Measurements from ENCODE around the gene CD68.

The CD68 gene

GRCh38 chr17:7559320-7560171 is 19.9 kb upstream of the CD68 start:
- no peak for DNase-seq

GRCh38 chr17:7560172-7561027 is 19.0 kb upstream of the CD68 start:
- peak; percentile 63 for DNase-seq

- DNase-seq, result peak; percentile 82
Measured at GRCh38 chr17:7561028-7561575, 18.3 kb upstream of the CD68 start.

- peak; percentile 93 for DNase-seq
Measured at GRCh38 chr17:7561589-7562207, 17.7 kb upstream of the CD68 start, which contains the start of gene SENP3. Gene SENP3, plus strand, starts transcription at chr17:7561919. Its CDS starts 1,158 bp downstream, at chr17:7563077.

GRCh38 chr17:7562208-7562605 is 17.2 kb upstream of the CD68 start:
- DNase-seq, result no peak

GRCh38 chr17:7563115-7563869 is 16.1 kb upstream of the CD68 start:
- DNase-seq, result no peak

GRCh38 chr17:7569571-7569970 is 9.9 kb upstream of the CD68 start:
- DNase-seq, result peak; percentile 71

GRCh38 chr17:7570351-7570750 is 9.1 kb upstream of the CD68 start:
- DNase-seq, result no peak

- no peak for DNase-seq
Measured at GRCh38 chr17:7572338-7572587, 7.2 kb upstream of the CD68 start.

GRCh38 chr17:7572588-7573323 is 6.7 kb upstream of the CD68 start:
- DNase-seq, result peak; percentile 100

GRCh38 chr17:7573324-7574080 is 5.9 kb upstream of the CD68 start:
- DNase-seq, result peak; percentile 94

- DNase-seq, result peak; percentile 36
Measured at GRCh38 chr17:7574176-7574953, 5.1 kb upstream of the CD68 start.

GRCh38 chr17:7575481-7575883 is 4.0 kb upstream of the CD68 start:
- DNase-seq, result peak; percentile 22

- DNase-seq, result no peak
Measured at GRCh38 chr17:7575959-7576358, 3.5 kb upstream of the CD68 start.

GRCh38 chr17:7576432-7576937 is 3.0 kb upstream of the CD68 start:
- no peak for DNase-seq

GRCh38 chr17:7577327-7578199 is 1.9 kb upstream of the CD68 start:
- no peak for DNase-seq

GRCh38 chr17:7579834-7580603 is 581 bp downstream of the CD68 start:
- peak; percentile 61 for DNase-seq

All from inflammatory macrophage treated with lipopolysaccharide for 4 hours (primary cell).